CD4-positive, CD25-positive, alpha-beta regulatory T cell (primary cell): Measurements from ENCODE around the gene AFDN. TPM values are rescaled to one million over a fixed set of nuclear protein-coding genes. Genes with fewer than 3 reads are reported as not detected.
A peak's percentile ranks its signal among the peaks of the same experiment; 100 is the strongest.

Experiments used
- ATAC-seq, 2 donors: fragments of 150-1000 bp; cut with Tn5 transposase; one replicate each; pipeline ENCODE4 v1.10.0; 2021; ENCODE audit warnings: low read depth in 2 of 2, moderate number of reproducible peaks in 2 of 2, moderate library complexity in 1 of 2
- DNase-seq, 3 donors: peaks; one replicate each; pipeline versions ENCODE4 v3.0.0 to v3.0.0-alpha.2; 2012 to 2022; ENCODE audit warnings: mixed read lengths in 1 of 3
- H3K27ac ChIP-seq: one replicate; pipeline ENCODE4 v1.7.0; 2013; ENCODE audit warnings: mild to moderate bottlenecking, low read length; ENCODE audit not compliant: insufficient read depth, poor library complexity, severe bottlenecking
- H3K27me3 ChIP-seq: one replicate; pipeline ENCODE4 v1.7.0; 2013; ENCODE audit warnings: low read length; ENCODE audit not compliant: control insufficient read depth, insufficient read depth
- H3K36me3 ChIP-seq: one replicate; pipeline ENCODE4 v1.7.0; 2013; ENCODE audit warnings: mild to moderate bottlenecking, low read length, moderate library complexity; ENCODE audit not compliant: control insufficient read depth, insufficient read depth
- H3K4me1 ChIP-seq: 2 replicates; pipeline ENCODE4 v1.7.0; 2013; ENCODE audit warnings: mild to moderate bottlenecking, low read length; ENCODE audit not compliant: insufficient read depth, control insufficient read depth, poor library complexity, severe bottlenecking
- H3K4me3 ChIP-seq: one replicate; pipeline ENCODE4 v1.7.0; 2013; ENCODE audit warnings: low read depth, mild to moderate bottlenecking, low read length, moderate library complexity
- H3K9me3 ChIP-seq, 2 experiments: 1 replicate in 1 of 2; 2 replicates in 1 of 2; pipeline ENCODE4 v1.7.0; 2013; ENCODE audit warnings: low read length in 2 of 2, mild to moderate bottlenecking in 1 of 2, moderate library complexity in 1 of 2; ENCODE audit not compliant: control insufficient read depth in 2 of 2
- H3K27ac Mint-ChIP-seq, 3 donors: one replicate each; pipeline ENCODE4 v1.8.0; 2020 to 2022; ENCODE audit warnings: mild to moderate bottlenecking in 3 of 3, mixed read lengths in 3 of 3, moderate library complexity in 2 of 3
- H3K27me3 Mint-ChIP-seq: one replicate; pipeline ENCODE4 v1.8.0; 2022; ENCODE audit warnings: mild to moderate bottlenecking, mixed read lengths
- H3K36me3 Mint-ChIP-seq: one replicate; pipeline ENCODE4 v1.8.0; 2020; ENCODE audit warnings: mixed read lengths
- H3K4me1 Mint-ChIP-seq, 4 donors: one replicate each; pipeline ENCODE4 v1.8.0; 2020 to 2022; ENCODE audit warnings: mixed read lengths in 4 of 4, mild to moderate bottlenecking in 1 of 4
- H3K4me3 Mint-ChIP-seq, 4 donors: one replicate each; pipeline ENCODE4 v1.8.0; 2020 to 2022; ENCODE audit warnings: mild to moderate bottlenecking in 4 of 4, mixed read lengths in 4 of 4, moderate library complexity in 3 of 4
- H3K9me3 Mint-ChIP-seq, 7 donors: one replicate each; pipeline ENCODE4 v1.8.0; 2020 to 2022; ENCODE audit warnings: mixed read lengths in 7 of 7, mild to moderate bottlenecking in 3 of 7, moderate library complexity in 2 of 7
- polyA plus RNA-seq, 4 donors: library from polyadenylated mRNA; unstranded; fragments of 300-500 nt; fragmentation: Illumina TruSeq; gene quantifications; one replicate each; pipeline ENCODE4 v1.2.3, GENCODE V29; 2021
- total RNA-seq: library from RNA; stranded (reverse); gene quantifications from one replicate; pipeline ENCODE4 v1.2.3, GENCODE V29; 2022

The AFDN gene
- total and polyA plus RNA-seq, 5 donors from 2014 or later, result 2.0 to 39.9 (median 3.1) TPM

- no peak overlapping the region for H3K27ac Mint-ChIP-seq
- ATAC-seq, result no peak
Measured at GRCh38 chr6:167928111-167928510, 101.4 kb downstream of the AFDN start.

GRCh38 chr6:167930295-167930694 is 103.6 kb downstream of the AFDN start:
- H3K4me1 Mint-ChIP-seq, result no peaks in the 10 kb centered on the region
- Histone ChIP-seq H3K4me1 (no peaks in the 10 kb centered on the region), H3K36me3 (peaks cover 2% of the 10 kb centered on the region), H3K4me3 (no peak overlapping the region), H3K27me3 (no peaks in the 10 kb centered on the region), H3K27ac (no peak overlapping the region), H3K9me3 (no peaks in the 10 kb centered on the region)
- no peak for ATAC-seq
- no peak overlapping the region for H3K4me3 Mint-ChIP-seq
- no peaks in the 10 kb centered on the region for H3K36me3 Mint-ChIP-seq
- peaks cover 0 to 1% (median 0%) of the 10 kb centered on the region in 7 donors for H3K9me3 Mint-ChIP-seq
- peak overlapping the region in 1 of 3 donors; percentile 13 for H3K27ac Mint-ChIP-seq
- DNase-seq, result no peak
- H3K27me3 Mint-ChIP-seq, result no peaks in the 10 kb centered on the region

More at GRCh38 chr6:167928111-167928510, 101.4 kb downstream of the AFDN start:
- Mint-ChIP-seq H3K27me3 (no peaks in the 10 kb centered on the region), H3K4me3 (no peak overlapping the region), H3K36me3 (no peaks in the 10 kb centered on the region), H3K4me1 (no peaks in the 10 kb centered on the region), H3K9me3 (peaks cover 0 to 1% (median 0%) of the 10 kb centered on the region in 7 donors)
- H3K27me3 ChIP-seq, result no peaks in the 10 kb centered on the region
- H3K4me3 ChIP-seq, result no peak overlapping the region
- DNase-seq, result no peak
- no peaks in the 10 kb centered on the region for H3K9me3 ChIP-seq
- no peak overlapping the region for H3K27ac ChIP-seq
- H3K4me1 ChIP-seq, result no peaks in the 10 kb centered on the region
- peaks cover 11% of the 10 kb centered on the region for H3K36me3 ChIP-seq

GRCh38 chr6:167932468-167933276 is 106.0 kb downstream of the AFDN start:
- Histone ChIP-seq H3K4me3 (no peak overlapping the region), H3K27me3 (no peaks in the 10 kb centered on the region), H3K36me3 (peaks cover 2% of the 10 kb centered on the region), H3K4me1 (no peaks in the 10 kb centered on the region), H3K9me3 (no peaks in the 10 kb centered on the region), H3K27ac (no peak overlapping the region)
- Mint-ChIP-seq H3K27me3 (peaks cover 4% of the 10 kb centered on the region), H3K4me1 (no peaks in the 10 kb centered on the region), H3K36me3 (no peaks in the 10 kb centered on the region), H3K9me3 (no peaks in the 10 kb centered on the region), H3K27ac (no peak overlapping the region), H3K4me3 (no peak overlapping the region)
- DNase-seq (no peak), ATAC-seq (no peak)

- Histone ChIP-seq H3K27ac (no peak overlapping the region), H3K36me3 (peaks cover 2% of the 10 kb centered on the region), H3K9me3 (no peaks in the 10 kb centered on the region), H3K4me1 (no peaks in the 10 kb centered on the region), H3K4me3 (no peak overlapping the region), H3K27me3 (no peaks in the 10 kb centered on the region)
- DNase-seq (no peak), ATAC-seq (no peak)
- Mint-ChIP-seq H3K4me3 (no peak overlapping the region), H3K4me1 (no peaks in the 10 kb centered on the region), H3K9me3 (no peaks in the 10 kb centered on the region), H3K36me3 (no peaks in the 10 kb centered on the region), H3K27ac (no peak overlapping the region), H3K27me3 (peaks cover 4% of the 10 kb centered on the region)
Measured at GRCh38 chr6:167933290-167933689, 106.6 kb downstream of the AFDN start.

- ATAC-seq, result no peak
- Histone ChIP-seq H3K27me3 (no peaks in the 10 kb centered on the region), H3K36me3 (no peaks in the 10 kb centered on the region), H3K4me1 (no peaks in the 10 kb centered on the region), H3K27ac (no peak overlapping the region), H3K9me3 (no peaks in the 10 kb centered on the region), H3K4me3 (no peak overlapping the region)
- DNase-seq, result no peak
- Mint-ChIP-seq H3K4me3 (no peak overlapping the region), H3K27me3 (peaks cover 4% of the 10 kb centered on the region), H3K27ac (no peak overlapping the region), H3K4me1 (no peaks in the 10 kb centered on the region), H3K9me3 (no peaks in the 10 kb centered on the region), H3K36me3 (no peaks in the 10 kb centered on the region)
Measured at GRCh38 chr6:167933847-167934246, 107.1 kb downstream of the AFDN start.

- Histone ChIP-seq H3K27ac (no peak overlapping the region), H3K27me3 (no peaks in the 10 kb centered on the region), H3K4me3 (no peak overlapping the region), H3K36me3 (no peaks in the 10 kb centered on the region), H3K4me1 (no peaks in the 10 kb centered on the region), H3K9me3 (no peaks in the 10 kb centered on the region)
- Mint-ChIP-seq H3K27ac (no peak overlapping the region), H3K4me1 (no peaks in the 10 kb centered on the region), H3K4me3 (no peak overlapping the region), H3K9me3 (no peaks in the 10 kb centered on the region), H3K36me3 (no peaks in the 10 kb centered on the region), H3K27me3 (peaks cover 4% of the 10 kb centered on the region)
- ATAC-seq (no peak), DNase-seq (no peak)
Measured at GRCh38 chr6:167934426-167934864, 107.7 kb downstream of the AFDN start.

GRCh38 chr6:167936051-167936450 is 109.3 kb downstream of the AFDN start:
- no peaks in the 10 kb centered on the region for H3K9me3 Mint-ChIP-seq
- H3K4me1 Mint-ChIP-seq, result no peaks in the 10 kb centered on the region
- Histone ChIP-seq H3K4me3 (no peak overlapping the region), H3K36me3 (no peaks in the 10 kb centered on the region), H3K9me3 (no peaks in the 10 kb centered on the region), H3K27me3 (no peaks in the 10 kb centered on the region), H3K4me1 (no peaks in the 10 kb centered on the region), H3K27ac (no peak overlapping the region)
- ATAC-seq (no peak), DNase-seq (no peak)
- no peak overlapping the region for H3K27ac Mint-ChIP-seq
- peaks cover 3% of the 10 kb centered on the region for H3K36me3 Mint-ChIP-seq
- H3K4me3 Mint-ChIP-seq, result no peak overlapping the region
- peaks cover 4% of the 10 kb centered on the region for H3K27me3 Mint-ChIP-seq

- H3K36me3 Mint-ChIP-seq, result peaks cover 3% of the 10 kb centered on the region
- Histone ChIP-seq H3K4me3 (no peak overlapping the region), H3K4me1 (no peaks in the 10 kb centered on the region), H3K27ac (no peak overlapping the region), H3K27me3 (no peaks in the 10 kb centered on the region), H3K36me3 (no peaks in the 10 kb centered on the region), H3K9me3 (no peaks in the 10 kb centered on the region)
- H3K4me3 Mint-ChIP-seq, result no peak overlapping the region
- ATAC-seq (no peak), DNase-seq (no peak)
- H3K27me3 Mint-ChIP-seq, result peaks cover 4% of the 10 kb centered on the region
- no peak overlapping the region for H3K27ac Mint-ChIP-seq
- no peaks in the 10 kb centered on the region for H3K9me3 Mint-ChIP-seq
- no peaks in the 10 kb centered on the region for H3K4me1 Mint-ChIP-seq
Measured at GRCh38 chr6:167937301-167937700, 110.6 kb downstream of the AFDN start.
